Cardiac fibroblast (primary cell): ENCODE results near the gene SUCLG1.

Experiments
- DNase-seq, 2 donors: peaks; one replicate each; pipeline versions ENCODE4 v3.0.0 to v3.0.0-alpha.2; 2010; ENCODE audit warnings: low read depth in 2 of 2
- H3K4me3 ChIP-seq, 2 donors: replicated peaks in 1 of 2; 1 replicate in 1 of 2; 2 replicates in 1 of 2; pipeline ENCODE4 v1.5.1; 2011; ENCODE audit warnings: low read depth in 2 of 2, low read length in 2 of 2, mild to moderate bottlenecking in 2 of 2, moderate library complexity in 1 of 2
- CTCF ChIP-seq: IDR thresholded peaks from one replicate; pipeline ENCODE4 v1.5.1; 2011; ENCODE audit warnings: low read depth, mild to moderate bottlenecking, low read length, inconsistent platforms

Gene SUCLG1

GRCh38 chr2:84459018-84459943 lies at the start of gene SUCLG1:
Gene SUCLG1, minus strand, starts transcription at chr2:84459280. Its CDS starts 11 bp downstream, at chr2:84459269.
- peak; percentile 83 to 87 for DNase-seq
- no peak for TF ChIP-seq CTCF
- peak within 1 kb of the TSS; percentile 92 to 97 for H3K4me3 ChIP-seq

- H3K4me3 ChIP-seq, result no peak overlapping the region
- DNase-seq, result no peak
- no peak for TF ChIP-seq CTCF
Measured at GRCh38 chr2:84498150-84498799, 39.2 kb upstream of the SUCLG1 start.

- no peak for TF ChIP-seq CTCF
- H3K4me3 ChIP-seq, result no peak overlapping the region
Measured at GRCh38 chr2:84497285-84497684, 38.2 kb upstream of the SUCLG1 start.

GRCh38 chr2:84496386-84496785 lies 37.3 kb upstream of the SUCLG1 start:
- no peak for DNase-seq
- H3K4me3 ChIP-seq, result no peak overlapping the region
- no peak for TF ChIP-seq CTCF

More at GRCh38 chr2:84497285-84497684, 38.2 kb upstream of the SUCLG1 start:
- DNase-seq, result no peak

- DNase-seq, result peak; percentile 83 to 85
- TF ChIP-seq CTCF, result peak; percentile 61
- no peak overlapping the region for H3K4me3 ChIP-seq
Measured at GRCh38 chr2:84495539-84496146, 36.6 kb upstream of the SUCLG1 start.

- DNase-seq, result peak in 1 of 2 donors; percentile 74
- no peak for TF ChIP-seq CTCF
- H3K4me3 ChIP-seq, result no peak overlapping the region
Measured at GRCh38 chr2:84494070-84494469, 35.0 kb upstream of the SUCLG1 start.
